H1 (cell line): Measurements from ENCODE around the gene HGFAC. TPM values are rescaled to one million over a fixed set of nuclear protein-coding genes. Genes with fewer than 3 reads are reported as not detected.

Experiments
- CTCF ChIA-PET: fragments of 300-600 bp; sonication (Branson Sonifier 250); formaldehyde crosslinking; loops from one replicate; lab custom pipeline; 2021; ENCODE audit not compliant: partially characterized antibody; lab: Charles Lee
- POLR2A ChIA-PET: fragments of 300-600 bp; sonication (Branson Sonifier 250); formaldehyde crosslinking; loops from one replicate; lab custom pipeline; 2021; ENCODE audit warnings: inconsistent platforms; ENCODE audit not compliant: partially characterized antibody; lab: Charles Lee
- DNase-seq, 2 experiments: peaks; one replicate each; pipeline versions ENCODE4 v3.0.0 to v3.0.0-alpha.2; 2010 to 2022; ENCODE audit warnings: low spot score in 2 of 2, low read depth in 1 of 2, mixed read lengths in 1 of 2
- FAIRE-seq: peaks from 2 replicates; lab custom pipeline; 2011; peaks lifted over from hg19 to GRCh38; lab: Jason Lieb, UNC
- H2AFZ ChIP-seq: 2 replicates; pipeline ENCODE4 v1.8.1; 2012; ENCODE audit warnings: low read length, inconsistent platforms
- H2AK5ac ChIP-seq: 2 replicates; pipeline ENCODE4 v1.6.1; 2013; ENCODE audit warnings: low read depth, low read length
- H2BK120ac ChIP-seq: replicated peaks from 2 replicates; pipeline ENCODE3; 2013; ENCODE audit warnings: low read depth, low read length, inconsistent platforms
- H2BK12ac ChIP-seq: 2 replicates; pipeline ENCODE4 v1.6.1; 2013; ENCODE audit warnings: low read depth, low read length
- H2BK15ac ChIP-seq: 2 replicates; pipeline ENCODE4 v1.6.1; 2013; ENCODE audit warnings: low read length
- H2BK20ac ChIP-seq: 2 replicates; pipeline ENCODE4 v1.6.1; 2013; ENCODE audit warnings: low read length
- H2BK5ac ChIP-seq: 2 replicates; pipeline ENCODE4 v1.6.1; 2013; ENCODE audit warnings: low read depth, low read length
- H3K14ac ChIP-seq: 2 replicates; pipeline ENCODE4 v1.6.1; 2013; ENCODE audit warnings: inconsistent platforms; ENCODE audit not compliant: insufficient read length
- H3K18ac ChIP-seq: 2 replicates; pipeline ENCODE4 v1.6.1; 2013; ENCODE audit warnings: low read length; ENCODE audit errors: extremely low read depth
- H3K23ac ChIP-seq: 2 replicates; pipeline ENCODE4 v1.6.1; 2013; ENCODE audit warnings: inconsistent platforms; ENCODE audit not compliant: insufficient read length
- H3K23me2 ChIP-seq: 2 replicates; pipeline ENCODE4 v1.6.1; 2013; ENCODE audit warnings: low read depth, low read length
- H3K27ac ChIP-seq: 2 replicates; pipeline ENCODE4 v1.6.1; 2011; ENCODE audit warnings: low read depth, low read length, inconsistent platforms
- H3K27me3 ChIP-seq, 4 experiments: replicated peaks in 1 of 4; 1 replicate in 1 of 4; 2 replicates in 3 of 4; pipeline versions ENCODE4 v1.6.1 to v1.8.1; 2011 to 2013; ENCODE audit warnings: low read length in 3 of 4, mild to moderate bottlenecking in 3 of 4, inconsistent platforms in 2 of 4, mixed read lengths in 2 of 4, moderate library complexity in 1 of 4; ENCODE audit not compliant: control insufficient read depth in 3 of 4, insufficient read depth in 3 of 4; ENCODE audit errors: extremely low read depth in 1 of 4
- H3K36me3 ChIP-seq, 4 experiments: 2 replicates each; pipeline versions ENCODE4 v1.6.1 to v1.8.1; 2011 to 2013; ENCODE audit warnings: mild to moderate bottlenecking in 4 of 4, low read length in 3 of 4, moderate library complexity in 2 of 4, control low read depth in 1 of 4, inconsistent platforms in 1 of 4; ENCODE audit not compliant: insufficient read depth in 4 of 4, control insufficient read depth in 2 of 4
- H3K4ac ChIP-seq: replicated peaks from 2 replicates; pipeline ENCODE3; 2013; ENCODE audit warnings: low read length, low read depth, mixed read lengths, inconsistent platforms; ENCODE audit not compliant: insufficient read length
- H3K4me1 ChIP-seq, 4 experiments: replicated peaks in 1 of 4; 1 replicate in 1 of 4; 2 replicates in 3 of 4; pipeline versions ENCODE4 v1.6.1 to v1.8.1; 2011 to 2013; ENCODE audit warnings: low read length in 3 of 4, inconsistent platforms in 2 of 4, mixed read lengths in 1 of 4; ENCODE audit not compliant: insufficient read depth in 4 of 4, control insufficient read depth in 3 of 4
- H3K4me2 ChIP-seq, 2 experiments: 2 replicates each; pipeline versions ENCODE4 v1.6.1 to v1.8.1; 2011 to 2013; ENCODE audit warnings: low read depth in 2 of 2, low read length in 2 of 2, control low read depth in 1 of 2, inconsistent platforms in 1 of 2, mild to moderate bottlenecking in 1 of 2; ENCODE audit not compliant: insufficient read depth in 1 of 2
- H3K4me3 ChIP-seq, 4 experiments: fragments of 200-600, 300-600 bp in 1 of 4; sonication (generic), shearing (Covaris generic), sonication (Bioruptor Twin) in 1 of 4; 2 replicates each; pipeline versions ENCODE4 v1.5.1 to v1.8.1; 2011 to 2016; ENCODE audit warnings: low read length in 4 of 4, low read depth in 3 of 4, control low read depth in 2 of 4, inconsistent platforms in 2 of 4, mild to moderate bottlenecking in 2 of 4, mixed read lengths in 1 of 4, moderate library complexity in 1 of 4; ENCODE audit not compliant: insufficient read depth in 2 of 4; ENCODE audit errors: extremely low read depth in 1 of 4
- H3K56ac ChIP-seq: replicated peaks from 2 replicates; pipeline ENCODE3; 2013; ENCODE audit warnings: low read depth, mild to moderate bottlenecking, mixed read lengths, low read length, inconsistent platforms; ENCODE audit not compliant: insufficient read length
- H3K79me1 ChIP-seq: 2 replicates; pipeline ENCODE4 v1.6.1; 2013; ENCODE audit warnings: low read depth, low read length, control low read depth
- H3K79me2 ChIP-seq, 2 experiments: 2 replicates each; pipeline versions ENCODE4 v1.6.1 to v1.8.1; 2012 to 2013; ENCODE audit warnings: low read length in 2 of 2, mild to moderate bottlenecking in 2 of 2, inconsistent platforms in 1 of 2; ENCODE audit not compliant: insufficient read depth in 2 of 2, control insufficient read depth in 1 of 2
- H3K9ac ChIP-seq, 4 experiments: replicated peaks in 1 of 4; 1 replicate in 1 of 4; 2 replicates in 3 of 4; pipeline versions ENCODE4 v1.6.1 to v1.8.1; 2011 to 2013; ENCODE audit warnings: low read depth in 3 of 4, low read length in 3 of 4, control low read depth in 2 of 4, mild to moderate bottlenecking in 2 of 4, moderate library complexity in 2 of 4, inconsistent platforms in 1 of 4; ENCODE audit errors: extremely low read depth in 1 of 4
- H3K9me3 ChIP-seq, 2 experiments: 2 replicates each; pipeline versions ENCODE4 v1.6.1 to v1.8.1; 2012 to 2013; ENCODE audit warnings: mild to moderate bottlenecking in 2 of 2, moderate library complexity in 2 of 2, control low read depth in 1 of 2, inconsistent platforms in 1 of 2, low read depth in 1 of 2, low read length in 1 of 2, mixed read lengths in 1 of 2; ENCODE audit not compliant: insufficient read depth in 2 of 2
- H4K20me1 ChIP-seq, 2 experiments: replicated peaks in 1 of 2; 2 replicates each; pipeline versions ENCODE3 to v1.8.1; 2011 to 2013; ENCODE audit warnings: inconsistent platforms in 2 of 2, low read length in 2 of 2, mild to moderate bottlenecking in 1 of 2; ENCODE audit not compliant: insufficient read depth in 2 of 2, control insufficient read depth in 1 of 2
- H4K5ac ChIP-seq: 2 replicates; pipeline ENCODE4 v1.6.1; 2013; ENCODE audit warnings: low read length, low read depth, mixed read lengths, inconsistent platforms; ENCODE audit not compliant: insufficient read length
- H4K8ac ChIP-seq: 2 replicates; pipeline ENCODE4 v1.8.0; 2013; ENCODE audit warnings: mild to moderate bottlenecking, moderate library complexity, low read length, inconsistent platforms; ENCODE audit not compliant: insufficient read depth; ENCODE audit errors: extremely low read depth
- H4K91ac ChIP-seq: replicated peaks from 2 replicates; pipeline ENCODE3; 2013; ENCODE audit warnings: low read length, mixed read lengths, inconsistent platforms; ENCODE audit not compliant: insufficient read length
- BRCA1 ChIP-seq: IDR thresholded peaks from 2 replicates; pipeline ENCODE4 v1.6.1; 2012; ENCODE audit warnings: low read depth, low read length, improper control_type of control experiment
- EP300 ChIP-seq, 2 experiments: IDR thresholded peaks; 1 replicate in 1 of 2; 2 replicates in 1 of 2; pipeline ENCODE4 v1.6.1; 2011 to 2012; ENCODE audit warnings: low read depth in 2 of 2, low read length in 2 of 2, mild to moderate bottlenecking in 2 of 2, borderline replicate concordance in 1 of 2, inconsistent platforms in 1 of 2, moderate library complexity in 1 of 2
- WGBS, 2 experiments: shearing (Covaris generic) in 1 of 2; methylation state at CpG; one replicate each; pipeline versions ENCODE4 v1.1.6 to v1.1.7; 2013 to 2015; ENCODE audit warnings: low lambda C conversion rate in 2 of 2, mixed read lengths in 2 of 2, inconsistent platforms in 1 of 2, low coverage in 1 of 2, missing lambda C conversion rate in 1 of 2; ENCODE audit not compliant: insufficient replicate concordance in 2 of 2, insufficient coverage in 1 of 2, insufficient read length in 1 of 2; ENCODE audit errors: extremely low coverage in 1 of 2, missing lambda C conversion rate in 1 of 2; 5-methylcytosine and 5-hydroxymethylcytosine counted together
- polyA plus RNA-seq, 7 experiments: library from polyadenylated mRNA; depleted of rRNA in 3 of 7; stranded (reverse) in 5 of 7; unstranded in 2 of 7; fragments of >200 nt in 5 of 7; fragments of 200-250 nt in 2 of 7; gene quantifications; 1 replicate in 5 of 7; 2 replicates in 1 of 7; 4 replicates in 1 of 7; pipeline versions ENCODE4 v1.2.1 to v1.2.3, GENCODE V29; 2011 to 2013; ENCODE audit warnings: missing spikeins in 2 of 7, mixed read lengths in 2 of 7
- total RNA-seq: library from RNA; stranded (reverse); fragmentation: NEBNext Ultra II Directional; extraction: Animal tissue kit (Norgen Biotek cat#: 25700); gene quantifications from 2 replicates; pipeline ENCODE4 v1.2.1, GENCODE V29; 2021

The HGFAC gene
- total and polyA plus RNA-seq, 2 of the 8 experiments (the other 6 are each of a cell fraction or from before 2014, with no cell fraction given) = 0.14 to 0.15 TPM

GRCh38 chr4:3404546-3404945, 37.2 kb upstream of the HGFAC start:
- Histone ChIP-seq H3K79me1 (no peaks in the 10 kb centered on the region), H3K18ac (no peak overlapping the region), H2AFZ (no peak overlapping the region), H3K9ac (no peak overlapping the region), H2AK5ac (no peak overlapping the region), H3K23me2 (no peaks in the 10 kb centered on the region), H4K8ac (no peak overlapping the region), H3K27me3 (no peaks in the 10 kb centered on the region), H3K4ac (no peak overlapping the region), H2BK15ac (no peak overlapping the region), H3K4me3 (no peak overlapping the region), H3K4me2 (no peak overlapping the region), H2BK120ac (no peak overlapping the region), H4K91ac (no peak overlapping the region), H3K79me2 (no peaks in the 10 kb centered on the region), H3K9me3 (peaks cover 8 to 12% of the 10 kb centered on the region in 2 experiments; a peak in 2 of 4 replicates), H2BK12ac (no peak overlapping the region), H4K20me1 (peaks cover 0 to 3% of the 10 kb centered on the region in 2 experiments), H3K23ac (no peak overlapping the region), H4K5ac (no peak overlapping the region), H3K56ac (no peak overlapping the region), H3K36me3 (no peaks in the 10 kb centered on the region), H2BK5ac (no peak overlapping the region), H3K27ac (no peak overlapping the region), H3K4me1 (no peaks in the 10 kb centered on the region; a peak in 3 of 7 replicates), H2BK20ac (no peak overlapping the region), H3K14ac (no peak overlapping the region)
- 83% methylated on average over 4 of the region's 4 CpGs; no CpG with 5 or more reads in 1 of the 2 experiments for WGBS, 2 experiments
- no peak for DNase-seq
- POLR2A ChIA-PET = interaction anchor here (2.5 kb wide), 1 partner anchor 11 kb away, joined by 10 read pairs; no protein-coding TSS in a partner anchor
- FAIRE-seq = no peak
- CTCF ChIA-PET = interaction anchor here (0.5 to 2.1 kb wide), 13 partner anchors 9 to 434 kb away, joined by 3 to 6 read pairs (median 4); no protein-coding TSS in a partner anchor
- no peak for TF ChIP-seq BRCA1
- TF ChIP-seq EP300 (IDR thresholded peaks at IDR 0.05; ENCODE audit: borderline replicate concordance in 1 of 2, low read depth in 2 of 2, low read length in 2 of 2) = no peak
